Left cardiac atrium (tissue), 4 donors: ENCODE results near the gene ABHD12B. TPM values are rescaled to one million over a fixed set of nuclear protein-coding genes. Genes with fewer than 3 reads are reported as not detected.

Source experiments
- ATAC-seq, 2 donors: fragments of 200-7000 bp; cut with Tn5 transposase; one replicate each; pipeline ENCODE4 v1.9.1; 2020; ENCODE audit warnings: mild to moderate bottlenecking in 2 of 2, moderate library complexity in 2 of 2
- DNase-seq: peaks from one replicate; pipeline ENCODE4 v3.0.0-alpha.2; 2020
- intact Hi-C, 2 donors: fragments of 100-400 bp; cut with DNase I; formaldehyde crosslinking; loops; one replicate each; pipeline versions ENCODE4 v1.14.1 to v1.15.1; 2022 to 2023
- total RNA-seq, 2 donors: library from RNA; stranded (reverse); fragmentation: NEBNext Ultra II Directional; extraction: Animal tissue kit (Norgen Biotek cat#: 25700); gene quantifications; one replicate each; pipeline ENCODE4 v1.2.1, GENCODE V29; 2021
- donor health status: DM: no; HTN: yes; CAD: no.
- donor health status: DM: no; HTN: yes; CAD: no; lungs with severe emphysema.
- donor health status: DM: yes; HTN: yes; CAD: no.
- donor health status: Dilated cardiomyopathy.

ABHD12B gene
- total RNA-seq, 2 donors from 2014 or later = 0.18 TPM; not detected in 1

DNA sequence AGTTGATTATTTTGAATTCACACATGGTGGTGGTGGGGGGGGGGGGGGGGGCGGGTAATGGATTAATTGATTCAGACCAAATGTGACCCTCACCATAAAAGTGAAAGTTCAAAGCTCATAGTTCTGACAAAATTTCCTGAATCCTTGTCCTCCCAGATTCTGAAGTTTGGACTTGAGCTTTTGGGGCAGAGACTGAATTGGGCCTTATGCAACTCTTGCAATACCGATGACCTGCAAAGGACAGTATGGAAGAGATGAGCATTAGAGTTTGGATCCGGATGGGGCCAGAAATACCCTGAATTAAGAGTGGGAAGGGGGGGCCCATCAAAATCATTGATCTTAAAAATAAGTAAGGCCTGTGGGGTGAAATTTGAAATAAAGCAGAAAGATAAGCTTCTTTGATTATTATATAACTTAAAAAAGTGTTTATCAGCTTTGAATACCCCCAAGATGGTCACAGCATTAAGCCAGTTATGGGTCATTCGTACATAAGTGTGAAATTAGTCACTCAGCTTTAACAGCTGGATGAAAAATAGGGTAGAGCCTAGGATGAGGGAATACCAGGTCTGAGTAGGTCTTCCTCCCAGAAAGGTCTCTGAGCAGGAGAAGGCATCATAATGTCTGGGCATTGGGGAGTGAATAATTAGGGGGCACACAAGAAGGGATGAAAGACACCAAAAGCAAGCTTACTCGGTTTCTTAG is 74.5 kb downstream of the ABHD12B start:
- intact Hi-C loops = no loop called here
- no peak for DNase-seq

DNA sequence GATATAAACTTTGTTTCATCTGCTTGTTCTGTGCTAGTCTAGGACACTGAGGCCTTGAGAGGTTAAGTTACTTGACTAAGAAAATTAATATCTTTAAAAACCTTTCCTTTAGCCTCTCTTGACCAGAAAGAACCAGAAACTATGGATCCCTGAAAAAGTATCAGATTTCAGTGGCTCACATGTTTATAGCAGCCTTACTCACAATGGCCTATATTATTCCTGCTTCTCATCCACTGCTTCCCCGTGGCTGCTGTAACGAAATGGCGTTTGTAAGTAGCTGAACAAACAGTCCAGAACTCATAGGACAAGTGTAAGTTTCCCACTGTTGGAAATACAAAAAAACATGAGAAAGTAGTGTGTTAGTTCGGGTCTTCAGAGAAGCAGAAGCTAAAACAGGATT is 75.6 kb downstream of the ABHD12B start:
- ATAC-seq (no peak), DNase-seq (no peak)
- intact Hi-C loops = no loop called here

More for the DNA sequence above, 74.5 kb downstream of the ABHD12B start:
- ATAC-seq = no peak

DNA sequence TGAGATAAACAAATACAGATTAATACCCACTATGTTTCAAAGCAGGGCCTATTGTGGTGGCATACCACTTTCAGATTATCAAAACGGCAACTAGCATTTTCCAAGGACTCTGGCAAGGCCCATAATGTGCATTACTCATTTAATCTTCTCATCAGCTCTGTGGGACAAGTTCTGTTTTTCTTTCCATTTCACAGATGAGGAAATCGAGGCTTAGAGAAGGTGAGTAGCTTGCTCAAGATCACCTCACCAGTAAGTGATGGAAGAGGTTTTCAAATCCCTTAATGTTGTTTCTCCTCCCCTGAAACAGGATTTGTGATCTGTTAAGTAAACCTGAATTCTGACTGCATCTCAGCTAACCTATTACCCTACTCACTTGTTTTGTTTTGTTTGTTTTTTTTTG is 76.4 kb downstream of the ABHD12B start:
- no peak for DNase-seq
- no peak for ATAC-seq
- intact Hi-C loops = no loop called here

DNA sequence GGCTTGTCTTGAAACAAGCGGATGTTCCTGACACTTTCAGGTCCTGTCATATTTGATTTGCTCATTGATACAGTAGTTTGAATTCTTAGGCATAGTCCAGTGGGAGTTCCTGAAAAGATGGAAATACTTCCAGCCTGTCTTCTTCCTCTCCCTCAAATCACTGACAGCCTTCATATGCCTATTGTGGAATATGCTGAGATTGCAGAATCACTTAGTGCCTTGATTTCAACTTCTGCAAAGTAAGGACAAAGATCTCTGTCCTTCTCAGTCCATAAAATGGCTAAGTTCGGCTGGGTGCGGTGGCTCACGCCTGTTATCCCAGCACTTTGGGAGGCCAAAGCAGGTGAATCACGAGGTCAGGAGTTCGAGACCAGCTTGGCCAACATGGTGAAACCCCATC is 79.2 kb downstream of the ABHD12B start:
- DNase-seq = no peak
- no peak for ATAC-seq
- intact Hi-C loops = loop anchor here in 1 of 2 donors (10.0 kb wide), 2 partner anchors 144 to 834 kb away; partner anchors contain the start of gene TRIM9

DNA sequence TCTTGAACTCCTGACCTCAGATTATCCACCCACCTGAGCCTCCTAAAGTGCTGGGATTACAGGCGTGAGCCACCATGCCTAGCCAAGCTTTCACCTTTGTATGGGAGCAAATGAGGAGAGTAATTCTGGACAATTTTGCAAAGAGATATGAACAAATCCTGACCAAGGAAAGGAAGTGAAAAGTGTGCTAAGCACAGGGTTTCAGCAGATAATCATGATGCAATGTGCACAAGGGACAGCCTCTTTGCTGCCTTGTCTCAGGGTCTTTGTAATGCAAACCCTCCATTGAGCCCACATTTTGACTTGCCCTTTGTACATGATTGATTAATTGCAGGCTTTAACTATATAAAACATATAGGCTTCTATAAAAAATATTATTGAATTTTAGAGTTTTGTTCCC is 81.6 kb downstream of the ABHD12B start:
- no peak for ATAC-seq
- DNase-seq = no peak
- intact Hi-C loops = loop anchor here in 1 of 2 donors (10.0 kb wide), 2 partner anchors 141 to 831 kb away; partner anchors contain the start of gene TRIM9

Other genes with a start within 250 kb of the ABHD12B start
- gene SAV1, start 203.7 kb upstream of the ABHD12B start, total RNA-seq = 10 to 100 TPM; 23.4 to 27.0 TPM
- 10 to 100 TPM; 31.8 to 41.9 TPM for gene NIN, start 40.9 kb upstream of the ABHD12B start, total RNA-seq
- gene PYGL, start 72.4 kb downstream of the ABHD12B start, total RNA-seq = 10 to 100 TPM; 27.3 to 30.2 TPM
- gene TRIM9, start 223.1 kb downstream of the ABHD12B start, total RNA-seq = under 1 TPM; 0.24 to 0.89 TPM